Measurements from ENCODE around the gene CAMTA2. TPM values are rescaled to one million over a fixed set of nuclear protein-coding genes. Genes with fewer than 3 reads are reported as not detected.

CAMTA2 gene
- total RNA-seq, 1 experiment from 2014 or later = 21.4 TPM

DNA sequence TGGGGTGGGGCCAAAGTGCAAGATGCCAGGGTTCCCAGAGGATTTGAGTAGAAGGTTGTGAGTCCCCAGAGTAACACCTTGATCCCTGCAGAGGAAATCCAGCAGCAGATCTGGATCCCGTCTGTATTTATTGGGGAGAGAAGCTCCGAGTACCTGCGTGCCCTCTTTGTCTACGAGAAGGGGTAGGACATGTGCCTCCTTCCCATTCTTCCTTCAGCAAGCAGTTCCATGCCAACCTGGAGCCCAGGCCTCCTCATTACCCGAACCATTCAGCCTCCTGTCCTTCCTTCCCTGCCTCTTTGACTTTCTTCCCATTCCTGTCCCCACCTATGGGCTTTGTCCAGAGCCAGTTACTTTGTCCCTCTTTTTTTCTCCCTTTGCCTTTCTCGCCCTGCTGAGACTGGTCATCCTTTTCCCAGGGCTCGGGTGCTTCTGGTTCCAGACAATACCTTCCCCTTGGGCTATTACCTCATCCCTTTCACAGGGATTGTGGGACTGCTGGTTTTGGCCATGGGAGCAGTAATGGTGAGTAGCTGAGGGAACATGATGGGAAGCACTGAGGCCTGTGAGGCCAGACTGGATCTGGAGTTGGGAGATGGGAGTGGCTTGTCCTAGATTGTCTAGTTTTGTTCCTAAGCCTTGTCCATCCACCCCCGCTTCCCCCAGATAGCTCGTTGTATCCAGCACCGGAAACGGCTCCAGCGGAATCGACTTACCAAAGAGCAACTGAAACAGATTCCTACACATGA lies 44.5 kb downstream of the CAMTA2 start:
- Mint-ChIP-seq H3K4me1 (ENCODE audit: low read depth, unreplicated experiment) (peaks cover 31% of the 10 kb centered on the region), H3K36me3 (ENCODE audit: insufficient read depth, unreplicated experiment) (peaks cover 85% of the 10 kb centered on the region), H3K27ac (ENCODE audit: unreplicated experiment) (peak overlapping the region; percentile 60), H3K27me3 (ENCODE audit: unreplicated experiment) (no peaks in the 10 kb centered on the region), H3K9me3 (ENCODE audit: low read depth, unreplicated experiment) (no peaks in the 10 kb centered on the region), H3K4me3 (ENCODE audit: low read depth, unreplicated experiment) (no peak overlapping the region)
- DNase-seq = no peak
- intact Hi-C loops (cut with micrococcal nuclease; ENCODE audit: unreplicated experiment) = no loop called here
- CTCF ChIA-PET = no interaction called here
- TF ChIP-seq, protein P1, sequence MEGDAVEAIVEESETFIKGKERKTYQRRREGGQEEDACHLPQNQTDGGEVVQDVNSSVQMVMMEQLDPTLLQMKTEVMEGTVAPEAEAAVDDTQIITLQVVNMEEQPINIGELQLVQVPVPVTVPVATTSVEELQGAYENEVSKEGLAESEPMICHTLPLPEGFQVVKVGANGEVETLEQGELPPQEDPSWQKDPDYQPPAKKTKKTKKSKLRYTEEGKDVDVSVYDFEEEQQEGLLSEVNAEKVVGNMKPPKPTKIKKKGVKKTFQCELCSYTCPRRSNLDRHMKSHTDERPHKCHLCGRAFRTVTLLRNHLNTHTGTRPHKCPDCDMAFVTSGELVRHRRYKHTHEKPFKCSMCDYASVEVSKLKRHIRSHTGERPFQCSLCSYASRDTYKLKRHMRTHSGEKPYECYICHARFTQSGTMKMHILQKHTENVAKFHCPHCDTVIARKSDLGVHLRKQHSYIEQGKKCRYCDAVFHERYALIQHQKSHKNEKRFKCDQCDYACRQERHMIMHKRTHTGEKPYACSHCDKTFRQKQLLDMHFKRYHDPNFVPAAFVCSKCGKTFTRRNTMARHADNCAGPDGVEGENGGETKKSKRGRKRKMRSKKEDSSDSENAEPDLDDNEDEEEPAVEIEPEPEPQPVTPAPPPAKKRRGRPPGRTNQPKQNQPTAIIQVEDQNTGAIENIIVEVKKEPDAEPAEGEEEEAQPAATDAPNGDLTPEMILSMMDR (IDR thresholded peaks at IDR 0.05; ENCODE audit: unreplicated experiment) = no peak
- no TSS peak for BruUV-seq (replicated peaks)

DNA sequence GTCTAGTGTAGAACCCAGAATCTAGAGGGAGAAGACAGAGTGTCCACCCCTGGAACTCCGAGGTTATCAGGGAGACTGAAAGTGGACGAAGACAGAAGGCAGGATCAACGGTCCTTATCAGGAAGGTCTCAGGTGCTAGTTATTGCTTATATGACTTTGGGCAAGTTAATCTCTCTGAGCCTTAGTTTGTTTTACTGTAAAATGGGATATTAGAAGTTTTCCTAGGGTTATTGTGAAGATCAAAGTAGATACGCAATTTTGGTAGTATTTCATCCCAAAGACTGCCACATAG lies 46.2 kb downstream of the CAMTA2 start:
- TF ChIP-seq, protein P1 (IDR thresholded peaks at IDR 0.05; ENCODE audit: unreplicated experiment) = no peak
- peak overlapping the region; percentile 91 for H3K4me3 Mint-ChIP-seq (ENCODE audit: low read depth, unreplicated experiment)
- BruUV-seq (replicated peaks) = no TSS peak
- H3K4me1 Mint-ChIP-seq (ENCODE audit: low read depth, unreplicated experiment) = peaks cover 31% of the 10 kb centered on the region
- no peaks in the 10 kb centered on the region for H3K27me3 Mint-ChIP-seq (ENCODE audit: unreplicated experiment)
- intact Hi-C loops (cut with micrococcal nuclease; ENCODE audit: unreplicated experiment) = no loop called here
- CTCF ChIA-PET = no interaction called here
- H3K9me3 Mint-ChIP-seq (ENCODE audit: low read depth, unreplicated experiment) = no peaks in the 10 kb centered on the region
- DNase-seq = no peak
- peaks cover 68% of the 10 kb centered on the region for H3K36me3 Mint-ChIP-seq (ENCODE audit: insufficient read depth, unreplicated experiment)
- H3K27ac Mint-ChIP-seq (ENCODE audit: unreplicated experiment) = peak overlapping the region; percentile 98

DNA sequence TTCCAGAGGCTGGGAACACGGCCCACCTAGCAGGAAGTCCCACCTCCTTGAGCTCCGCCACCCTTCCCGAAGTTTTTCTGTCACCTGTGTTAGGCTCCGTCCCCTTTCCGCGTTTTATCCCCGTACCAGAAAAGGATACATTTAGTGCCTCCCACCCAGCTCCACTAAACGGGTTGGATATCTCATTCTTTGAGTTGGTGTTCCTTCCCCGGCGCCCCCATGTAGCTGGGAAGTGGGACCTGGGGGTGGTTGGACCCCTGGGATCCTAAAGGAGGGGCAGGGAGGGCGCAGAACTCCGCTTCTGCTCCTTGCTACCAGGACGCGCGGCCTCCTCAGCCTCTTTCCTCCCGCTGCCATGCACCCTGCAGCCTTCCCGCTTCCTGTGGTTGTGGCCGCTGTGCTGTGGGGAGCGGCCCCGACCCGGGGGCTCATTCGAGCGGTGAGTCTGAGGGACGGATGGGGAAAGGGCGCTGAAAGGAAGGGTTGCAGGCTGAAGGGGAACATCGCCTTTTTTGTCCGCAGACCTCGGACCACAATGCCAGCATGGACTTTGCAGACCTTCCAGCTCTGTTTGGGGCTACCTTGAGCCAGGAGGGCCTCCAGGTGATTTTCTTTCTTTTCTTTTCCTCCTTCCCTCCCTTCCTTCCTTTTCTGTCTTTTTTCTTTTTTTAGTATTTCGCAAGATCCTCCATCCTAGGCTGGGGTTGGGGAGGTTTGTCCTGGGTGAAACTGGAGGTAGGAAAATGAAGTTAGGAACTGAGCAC lies 46.7 kb downstream of the CAMTA2 start:
- intact Hi-C loops (cut with micrococcal nuclease; ENCODE audit: unreplicated experiment) = no loop called here
- no peaks in the 10 kb centered on the region for H3K9me3 Mint-ChIP-seq (ENCODE audit: low read depth, unreplicated experiment)
- H3K27ac Mint-ChIP-seq (ENCODE audit: unreplicated experiment) = peak overlapping the region; percentile 98
- CTCF ChIA-PET = interaction anchor here (1.6 kb wide), 2 partner anchors 27 to 31 kb away, joined by 7 to 10 read pairs; partner anchors contain the start of gene SPAG7
- peak overlapping the region; percentile 91 for H3K4me3 Mint-ChIP-seq (ENCODE audit: low read depth, unreplicated experiment)
- H3K27me3 Mint-ChIP-seq (ENCODE audit: unreplicated experiment) = no peaks in the 10 kb centered on the region
- peak; percentile 66 for DNase-seq
- TF ChIP-seq, protein P1 (IDR thresholded peaks at IDR 0.05; ENCODE audit: unreplicated experiment) = no peak
- H3K36me3 Mint-ChIP-seq (ENCODE audit: insufficient read depth, unreplicated experiment) = peaks cover 64% of the 10 kb centered on the region
- BruUV-seq (replicated peaks) = TSS peak; percentile 84
- peaks cover 29% of the 10 kb centered on the region for H3K4me1 Mint-ChIP-seq (ENCODE audit: low read depth, unreplicated experiment)

DNA sequence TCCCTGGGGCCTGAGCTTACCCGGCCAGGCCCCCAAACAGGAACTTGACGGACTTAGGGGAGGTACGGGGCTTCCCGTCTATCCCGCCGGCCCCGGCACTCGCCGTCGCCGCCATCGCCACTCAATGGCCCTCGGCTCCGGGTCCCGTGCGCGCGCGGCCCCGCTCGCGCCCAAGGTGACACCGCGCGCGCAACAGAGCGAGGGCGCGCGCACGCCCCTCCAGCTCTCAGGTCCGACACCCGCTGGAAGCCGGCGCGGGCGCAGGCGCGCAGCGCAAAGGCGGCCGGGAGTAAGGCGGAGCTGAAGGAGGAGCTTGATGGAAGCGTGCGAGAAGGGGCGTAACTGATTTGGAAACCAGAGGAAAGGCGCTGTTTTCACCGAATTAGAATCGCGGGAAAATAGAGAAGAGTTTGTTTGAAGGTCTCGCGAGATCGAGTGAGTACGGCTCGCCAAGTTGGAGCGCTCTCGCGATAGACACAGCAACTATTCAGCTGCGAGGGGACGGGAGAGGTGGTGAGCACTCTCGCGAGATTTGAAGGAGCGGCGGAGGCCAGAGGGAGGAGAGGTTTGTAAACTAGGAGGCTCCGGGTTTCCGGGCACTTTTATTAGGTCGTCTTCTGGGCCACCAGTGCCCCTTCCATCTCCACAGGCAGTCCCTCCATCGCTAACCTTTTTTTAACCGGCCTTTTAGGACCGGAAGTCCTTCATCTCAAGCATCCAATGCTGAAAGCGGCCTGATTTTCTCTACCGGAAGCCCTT lies 47.5 kb downstream of the CAMTA2 start, which contains the start of the genes RNF167 and SLC25A11:
RNF167 (plus strand) TSS at position 473 of the 759 bp plus-strand sequence. CDS start 642 bp downstream, outside the sequence.
SLC25A11 (minus strand) TSS at position 251 of the 759 bp plus-strand sequence; CDS start at position 115, 136 bp downstream.
- Mint-ChIP-seq H3K27me3 (ENCODE audit: unreplicated experiment) (no peaks in the 10 kb centered on the region), H3K9me3 (ENCODE audit: low read depth, unreplicated experiment) (no peaks in the 10 kb centered on the region), H3K36me3 (ENCODE audit: insufficient read depth, unreplicated experiment) (peaks cover 57% of the 10 kb centered on the region), H3K27ac (ENCODE audit: unreplicated experiment) (peak within 1 kb of the TSS; percentile 98), H3K4me3 (ENCODE audit: low read depth, unreplicated experiment) (peak within 1 kb of the TSS; percentile 91), H3K4me1 (ENCODE audit: low read depth, unreplicated experiment) (peaks cover 22% of the 10 kb centered on the region)
- BruUV-seq (replicated peaks) = no TSS peak
- TF ChIP-seq, protein P1 (IDR thresholded peaks at IDR 0.05; ENCODE audit: unreplicated experiment) = no peak
- CTCF ChIA-PET = interaction anchor here (1.6 kb wide), 2 partner anchors 27 to 31 kb away, joined by 7 to 10 read pairs; partner anchors contain the start of gene SPAG7
- intact Hi-C loops (cut with micrococcal nuclease; ENCODE audit: unreplicated experiment) = no loop called here
- peak; percentile 91 for DNase-seq
